M059J (cell line): Measurements from ENCODE around the gene PNPLA8. TPM values are rescaled to one million over a fixed set of nuclear protein-coding genes. Genes with fewer than 3 reads are reported as not detected.
A peak's percentile ranks its signal among the peaks of the same experiment; 100 is the strongest.

Experiments
- DNase-seq: peaks from one replicate; pipeline ENCODE4 v3.0.0-alpha.2; 2012; ENCODE audit warnings: low read depth
- total RNA-seq: library from RNA; depleted of rRNA; stranded (reverse); fragments of >200 nt; shearing (Covaris generic); gene quantifications from 2 replicates; pipeline ENCODE4 v1.2.3, GENCODE V29; 2014; rRNA removed

The PNPLA8 gene
- total RNA-seq, 1 experiment from 2014 or later = 32.5 TPM

DNA sequence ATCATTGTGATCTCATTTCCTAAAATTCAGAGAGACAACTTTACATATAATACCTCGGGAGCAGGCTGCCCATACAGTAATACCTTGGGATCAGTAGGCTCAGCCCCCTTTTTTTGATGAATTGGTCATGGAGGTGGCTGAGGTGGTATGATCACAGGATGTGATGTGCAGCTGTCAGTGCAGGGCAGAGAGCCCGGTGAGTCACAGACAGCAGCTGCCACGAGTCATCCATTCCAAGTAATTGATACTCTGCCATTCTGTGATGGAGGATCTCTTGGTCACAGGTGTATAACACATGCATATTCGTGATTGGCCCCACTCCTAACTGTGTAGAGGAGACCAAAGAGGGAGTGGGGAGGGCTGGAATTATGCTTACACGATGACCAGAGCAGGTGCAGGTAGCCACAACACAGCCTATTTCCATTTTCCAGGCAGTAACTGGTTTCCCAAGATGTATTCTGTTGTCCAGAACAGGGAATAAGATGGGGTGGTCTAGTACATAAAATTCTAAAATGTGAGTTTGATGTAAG, 83.8 kb downstream of the PNPLA8 start:
- DNase-seq = no peak

DNA sequence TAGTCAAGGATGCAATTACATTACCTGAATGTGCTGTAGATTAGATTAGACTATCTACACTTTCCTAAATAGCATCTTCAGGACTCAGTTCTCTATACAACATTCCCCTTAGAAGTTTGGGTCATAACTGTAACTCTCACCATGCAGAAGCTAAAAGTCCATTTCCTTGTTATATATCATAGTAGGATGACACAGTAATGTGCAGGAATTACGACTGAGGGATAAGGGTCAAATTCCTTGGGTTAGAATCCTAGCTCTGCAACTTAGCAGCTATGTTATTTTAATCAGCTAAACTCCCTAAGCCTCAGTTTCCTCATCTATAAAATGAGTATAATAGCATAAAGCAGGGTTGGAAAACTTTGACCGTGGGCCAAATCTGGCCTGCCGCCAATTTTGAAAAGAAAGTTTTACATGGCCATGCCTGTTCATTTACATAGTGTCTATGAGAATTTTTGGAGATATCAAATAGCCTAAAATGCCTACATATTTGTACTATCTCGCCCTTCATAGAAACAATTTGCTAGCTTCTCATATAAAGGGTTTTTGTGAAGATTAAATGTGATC, 84.5 kb downstream of the PNPLA8 start:
- no peak for DNase-seq

DNA sequence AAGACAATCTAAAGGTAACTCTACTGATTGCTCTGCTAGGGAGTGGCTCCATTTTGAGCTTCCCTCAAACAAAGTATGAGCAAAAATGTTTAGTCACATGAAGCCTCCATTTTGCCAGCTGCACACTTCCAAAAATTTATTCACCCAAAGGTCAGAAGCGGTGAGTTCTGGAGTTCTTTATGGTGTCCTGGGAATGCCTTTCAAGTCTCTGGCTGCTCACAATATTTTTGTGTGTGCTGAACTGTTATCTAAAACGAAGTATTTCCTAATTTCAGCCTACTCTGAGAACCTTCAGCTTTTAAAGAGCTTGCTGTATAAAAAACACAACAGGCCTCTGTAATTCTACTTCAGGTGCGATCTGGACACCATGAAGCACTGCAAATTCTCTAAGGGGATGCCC, 85.3 kb downstream of the PNPLA8 start:
- DNase-seq = no peak

DNA sequence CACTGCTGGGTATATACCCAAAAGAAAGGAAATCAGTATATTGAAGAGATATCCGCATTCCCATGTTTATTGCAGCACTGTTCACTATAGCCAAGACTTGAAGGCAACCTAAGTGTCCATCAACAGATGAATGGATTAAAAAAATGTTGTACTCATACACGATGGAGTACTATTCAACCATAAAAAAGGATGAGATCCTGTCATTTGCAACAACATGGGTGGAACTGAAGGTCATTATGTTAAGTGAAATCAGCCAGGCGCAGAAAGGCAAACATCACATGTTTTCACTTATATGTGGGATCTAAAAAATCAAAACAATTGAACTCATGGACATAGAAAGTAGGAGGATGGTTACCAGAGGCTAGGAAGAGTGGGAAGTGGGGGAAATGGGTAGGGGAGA, 89.0 kb downstream of the PNPLA8 start:
- DNase-seq = no peak

DNA sequence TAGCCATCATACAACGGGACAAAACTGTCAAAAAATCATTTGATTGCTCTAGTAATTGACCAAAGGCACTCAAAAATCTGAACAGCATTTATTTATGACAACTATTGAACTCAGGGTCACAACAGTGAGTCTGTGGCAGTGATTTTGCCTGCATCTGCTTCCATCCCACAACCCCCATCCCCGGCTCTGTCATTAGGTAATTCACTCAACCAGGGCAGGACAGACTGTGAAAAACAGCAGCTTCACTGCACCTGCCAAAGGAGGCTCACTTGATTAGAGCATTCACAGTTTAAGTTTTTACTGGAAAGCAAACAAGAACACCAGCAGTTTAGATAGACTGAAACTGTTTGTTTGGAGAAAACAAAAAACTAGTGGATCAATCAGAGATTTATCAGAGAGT, 91.9 kb downstream of the PNPLA8 start:
- no peak for DNase-seq

DNA sequence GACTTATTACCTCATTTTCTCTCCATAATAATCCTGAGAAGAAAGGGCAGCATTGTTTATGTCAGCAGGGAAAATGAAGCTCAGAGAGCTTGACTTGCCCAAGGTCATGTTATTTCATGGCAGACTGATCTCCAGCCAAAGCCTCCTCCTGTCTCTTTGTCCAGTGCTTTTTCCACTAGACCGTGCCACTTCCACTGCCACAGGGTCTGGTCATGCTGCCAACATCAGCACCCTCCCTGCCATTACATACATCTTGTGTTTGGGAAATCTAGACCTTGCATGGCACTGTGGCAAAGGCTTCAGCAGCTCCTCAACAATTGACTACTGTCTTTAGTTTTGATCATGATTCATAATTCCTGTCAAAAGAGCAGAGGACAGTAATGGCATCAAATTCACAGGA, 94.8 kb downstream of the PNPLA8 start:
- DNase-seq = no peak

GRCh38 chr7:108430664-108431063, 95.3 kb downstream of the PNPLA8 start:
- DNase-seq = peak; percentile 37

- no peak for DNase-seq
These were observed 98.2 kb downstream of the PNPLA8 start for GRCh38 chr7:108427766-108428165.

- DNase-seq = no peak
These were observed 100.1 kb downstream of the PNPLA8 start for GRCh38 chr7:108425714-108426275.

DNA sequence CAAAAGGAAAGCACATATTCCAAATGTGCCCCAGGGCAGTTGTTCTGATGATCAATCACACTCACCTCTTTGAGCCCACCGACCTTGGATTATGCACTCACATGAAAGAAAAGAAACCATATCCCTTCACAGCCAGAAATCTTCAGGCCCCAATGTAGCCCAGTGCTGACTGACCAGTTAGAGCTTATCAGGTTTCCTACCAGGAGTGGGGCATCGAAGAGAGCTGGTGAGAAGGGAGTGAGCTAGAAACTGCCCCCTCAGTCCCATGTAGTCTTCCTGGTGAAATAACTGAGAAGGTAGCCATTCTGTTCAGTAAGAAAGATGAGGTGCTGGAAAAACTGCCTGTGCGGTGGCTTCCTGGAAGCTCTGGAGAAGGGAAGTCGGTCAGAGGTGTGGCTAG, 101.9 kb downstream of the PNPLA8 start:
- no peak for DNase-seq

- no peak for DNase-seq
These were observed 102.6 kb downstream of the PNPLA8 start for GRCh38 chr7:108423089-108423989.

DNA sequence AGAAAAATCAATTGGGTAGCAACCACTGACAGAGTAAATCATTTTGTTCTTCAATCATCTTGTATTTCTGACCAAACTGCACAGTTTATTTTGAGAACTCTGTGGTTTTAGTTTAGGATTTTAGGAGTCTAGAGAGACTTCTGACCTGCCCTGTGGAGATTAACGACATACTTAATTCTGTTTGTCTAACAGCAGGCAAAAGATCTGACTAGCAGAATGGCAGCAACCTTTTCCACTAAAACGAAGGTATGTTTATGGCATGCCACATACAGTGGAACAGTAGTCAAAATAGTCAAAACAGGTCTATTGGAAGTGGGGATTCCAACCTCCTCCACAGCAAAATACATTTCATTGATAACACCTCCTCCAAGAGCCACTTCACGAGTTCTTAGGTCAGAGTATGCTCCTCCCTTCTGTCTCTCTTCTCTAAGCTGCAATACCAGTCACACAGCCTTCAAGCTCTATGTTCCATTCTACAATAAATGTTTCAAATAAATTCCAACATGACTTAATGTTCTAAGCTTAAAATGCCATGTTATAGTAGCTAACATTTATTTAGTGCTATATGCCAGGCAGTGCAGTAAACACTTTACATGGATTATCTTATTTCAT, 104.1 kb downstream of the PNPLA8 start:
- no peak for DNase-seq

Other genes with a start within 250 kb of the PNPLA8 start
- gene NRCAM, start 69.7 kb downstream of the PNPLA8 start, total RNA-seq = 0.49 TPM in 1 of 2 replicates, not detected in the other
- gene THAP5, start 43.6 kb upstream of the PNPLA8 start, total RNA-seq = 34.0 and 43.6 TPM in 2 replicates
- gene DNAJB9, start 43.7 kb upstream of the PNPLA8 start, total RNA-seq = 24.0 and 25.6 TPM in 2 replicates